HepG2 (cell line): ENCODE results near the gene SLC4A9. TPM values are rescaled to one million over a fixed set of nuclear protein-coding genes. Genes with fewer than 3 reads are reported as not detected.

Experiments used
- ARHGAP35 ChIP-seq: sonication (generic); formaldehyde crosslinking; IDR thresholded peaks from 2 replicates; pipeline ENCODE4 v1.9.0; 2022; ENCODE audit warnings: mild to moderate bottlenecking, inconsistent platforms, moderate library complexity, missing genetic modification reagents, borderline replicate concordance
- CHCHD3 ChIP-seq: sonication (generic); formaldehyde crosslinking; IDR thresholded peaks from 2 replicates; pipeline ENCODE4 v1.8.0; 2022; ENCODE audit warnings: mild to moderate bottlenecking, missing genetic modification reagents, moderate library complexity
- CHD4 ChIP-seq: fragments of 200-600 bp; sonication (generic); IDR thresholded peaks from 2 replicates; pipeline ENCODE4 v1.7.0; 2017; ENCODE audit warnings: mild to moderate bottlenecking, low read length, borderline replicate concordance
- DNMT3B ChIP-seq: conservative IDR thresholded peaks from 2 replicates; pipeline ENCODE4 v1.6.1; 2016; ENCODE audit warnings: missing biosample characterization, control low read depth
- FOXC1 ChIP-seq: sonication (generic); formaldehyde crosslinking; IDR thresholded peaks from 2 replicates; pipeline ENCODE4 v1.8.0; 2022; ENCODE audit warnings: mild to moderate bottlenecking, missing genetic modification reagents, borderline replicate concordance
- IKZF5 ChIP-seq: IDR thresholded peaks from 2 replicates; pipeline ENCODE4 v1.6.1; 2018; ENCODE audit warnings: missing genetic modification reagents, mild to moderate bottlenecking, missing compliant biosample characterization
- IRF9 ChIP-seq: sonication (generic); formaldehyde crosslinking; IDR thresholded peaks from 2 replicates; pipeline ENCODE4 v1.8.0; 2022; ENCODE audit warnings: missing genetic modification reagents, mild to moderate bottlenecking, borderline replicate concordance
- LRRFIP1 ChIP-seq: sonication (generic); formaldehyde crosslinking; conservative IDR thresholded peaks from 2 replicates; pipeline ENCODE4 v1.4.0; 2020; ENCODE audit warnings: missing genetic modification reagents
- NFRKB ChIP-seq: fragments of 450-650 bp; IDR thresholded peaks from 2 replicates; pipeline ENCODE4 v1.6.1; 2017
- POGZ ChIP-seq: sonication (generic); formaldehyde crosslinking; IDR thresholded peaks from 2 replicates; pipeline ENCODE4 v1.4.0; 2020; ENCODE audit warnings: mild to moderate bottlenecking, missing genetic modification reagents
- SMARCE1 ChIP-seq: fragments of 450-650 bp; IDR thresholded peaks from 2 replicates; pipeline ENCODE4 v1.6.1; 2017; ENCODE audit warnings: borderline replicate concordance
- TCF7 ChIP-seq: sonication (generic); IDR thresholded peaks from 2 replicates; pipeline ENCODE4 v1.6.1; 2016; ENCODE audit warnings: antibody characterized with exemption, low read depth
- U2AF1 ChIP-seq: fragments of 200-400 bp; formaldehyde crosslinking; optimal IDR thresholded peaks from 2 replicates; pipeline ENCODE3; 2017; ENCODE audit warnings: mild to moderate bottlenecking, low read depth, low read length
- YEATS4 ChIP-seq: sonication (generic); formaldehyde crosslinking; IDR thresholded peaks from 2 replicates; pipeline ENCODE4 v1.4.0; 2020; ENCODE audit warnings: missing genetic modification reagents, borderline replicate concordance
- ZBTB20 ChIP-seq: sonication (generic); formaldehyde crosslinking; IDR thresholded peaks from 2 replicates; pipeline ENCODE4 v1.8.1; 2023; ENCODE audit warnings: missing genetic modification reagents, low read depth, mild to moderate bottlenecking, borderline replicate concordance
- ZFP36L2 ChIP-seq: sonication (generic); formaldehyde crosslinking; IDR thresholded peaks from 2 replicates; pipeline ENCODE4 v1.4.0; 2020; ENCODE audit warnings: missing genetic modification reagents
- ZKSCAN1 ChIP-seq: fragments of 150-350 bp; IDR thresholded peaks from 2 replicates; pipeline ENCODE4 v1.6.1; 2014; ENCODE audit warnings: low read length
- ZNF501 ChIP-seq: sonication (generic); formaldehyde crosslinking; IDR thresholded peaks from 2 replicates; pipeline ENCODE4 v1.5.1; 2020; ENCODE audit warnings: mild to moderate bottlenecking, moderate library complexity, missing genetic modification reagents
- ZNF691 ChIP-seq: sonication (generic); formaldehyde crosslinking; IDR thresholded peaks from 2 replicates; pipeline ENCODE4 v1.4.0; 2020; ENCODE audit warnings: missing genetic modification reagents, low read depth, mild to moderate bottlenecking, borderline replicate concordance
- ZNF703 ChIP-seq: sonication (generic); formaldehyde crosslinking; IDR thresholded peaks from 2 replicates; pipeline ENCODE4 v1.5.1; 2020; ENCODE audit warnings: missing genetic modification reagents, mild to moderate bottlenecking, moderate library complexity, borderline replicate concordance
- ZNF704 ChIP-seq: sonication (generic); formaldehyde crosslinking; IDR thresholded peaks from 2 replicates; pipeline ENCODE4 v1.8.1; 2023; ENCODE audit warnings: mild to moderate bottlenecking, inconsistent platforms, moderate library complexity, missing genetic modification reagents, borderline replicate concordance
- ZNF841 ChIP-seq: sonication (generic); formaldehyde crosslinking; IDR thresholded peaks from 2 replicates; pipeline ENCODE4 v1.8.1; 2023; ENCODE audit warnings: missing genetic modification reagents, borderline replicate concordance
- polyA plus RNA-seq, 8 experiments: library from polyadenylated mRNA; depleted of rRNA in 3 of 8; stranded (reverse) in 7 of 8; unstranded in 1 of 8; fragments of >200 nt; fragmentation: Illumina TruSeq in 4 of 8; extraction: Trizol in 4 of 8; gene quantifications; 2 replicates each; pipeline versions ENCODE4 v1.2.1 to v1.2.3, GENCODE V29; 2011 to 2016; ENCODE audit warnings: low read depth in 4 of 8, missing spikeins in 1 of 8, mixed read lengths in 1 of 8; ENCODE audit not compliant: insufficient read depth in 1 of 8
- total RNA-seq, 5 experiments: library from RNA; depleted of rRNA; stranded (reverse); fragments of >200 nt; fragmentation: Illumina TruSeq; extraction: Trizol; gene quantifications; 2 replicates each; pipeline ENCODE4 v1.2.3, GENCODE V29; 2016; ENCODE audit warnings: low read depth in 1 of 5

Gene SLC4A9
- total and polyA plus RNA-seq, 2 of the 13 experiments (the other 11 are each of a cell fraction or from before 2014, with no cell fraction given) = not detected

- no peak for TF ChIP-seq U2AF1
- TF ChIP-seq IRF9 (CRISPR knock-in tag) = no peak; the same call in 1 of the 2 replicates
- TF ChIP-seq SMARCE1 = no peak
- no peak for TF ChIP-seq ZNF841
- peak; percentile 76; the same call in 1 of the 2 replicates for TF ChIP-seq FOXC1 (CRISPR knock-in tag)
- no peak for TF ChIP-seq NFRKB
- no peak for TF ChIP-seq CHD4
- 0 out of 2 replicates have a peak, but pooled peaks have one; percentile 21 for TF ChIP-seq DNMT3B (CRISPR knock-in tag)
- TF ChIP-seq ZBTB20 = no peak
- TF ChIP-seq CHCHD3 (CRISPR knock-in tag) = no peak
- TF ChIP-seq LRRFIP1 = no peak
- TF ChIP-seq ZNF704 (CRISPR knock-in tag) = no peak
- TF ChIP-seq ZFP36L2 (CRISPR knock-in tag) = no peak
- no peak for TF ChIP-seq ZNF501 (CRISPR knock-in tag)
- no peak for TF ChIP-seq ZNF691
- peak; percentile 49; the same call in 1 of the 2 replicates for TF ChIP-seq YEATS4 (CRISPR knock-in tag)
- TF ChIP-seq ZKSCAN1 = no peak
- no peak for TF ChIP-seq ARHGAP35 (CRISPR knock-in tag)
- TF ChIP-seq ZNF703 = no peak
- TF ChIP-seq POGZ = peak; percentile 58; the same call in 1 of the 2 replicates
- peak; percentile 45; the same call in 1 of the 2 replicates for TF ChIP-seq IKZF5 (CRISPR knock-in tag)
- TF ChIP-seq TCF7 = no peak
Measured at GRCh38 chr5:140346348-140347221, 13.4 kb upstream of the SLC4A9 start, which contains the start of gene HBEGF (continued).
